Measurements from ENCODE around the gene SLC37A1. TPM values are rescaled to one million over a fixed set of nuclear protein-coding genes. Genes with fewer than 3 reads are reported as not detected.
"Not testable (repeated sequence)": the region's sequence is repeated elsewhere in the genome, so short reads cannot be mapped to it uniquely, and the experiment has no call there.

The SLC37A1 gene
- total and polyA plus RNA-seq, 7 donors = 2.3 to 98.5 (median 7.8) TPM

DNA sequence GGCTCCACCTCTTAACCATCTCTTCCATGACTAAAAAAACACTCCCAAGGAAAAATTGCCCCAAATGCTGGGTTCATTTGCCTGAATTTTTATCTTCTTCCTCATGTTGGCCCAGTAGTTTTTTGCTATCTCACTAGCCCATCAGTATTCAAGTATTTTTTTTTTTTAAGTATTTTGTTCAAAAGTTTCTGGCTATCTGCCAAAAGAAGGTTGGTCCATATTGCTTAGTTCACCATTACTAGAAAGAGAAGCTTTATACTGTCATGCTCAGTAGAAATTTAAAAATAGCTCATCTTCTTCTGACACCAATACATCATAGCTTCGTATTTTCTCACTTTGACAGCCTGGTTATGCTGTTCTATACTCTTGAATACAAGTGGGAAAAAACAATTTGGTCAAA is 98.7 kb downstream of the SLC37A1 start:
- intact Hi-C loops (cut with DNase I) = loop anchor here (10.0 kb wide), 1 partner anchor 48 kb away; no protein-coding TSS in a partner anchor
- 90 to 96% methylated on average over 1 of the region's 1 CpG for WGBS, 2 donors
- TF ChIP-seq EP300 (IDR thresholded peaks at IDR 0.05) (no peak), POLR2AphosphoS5 (IDR thresholded peaks at IDR 0.05) (no peak), POLR2A (IDR thresholded peaks at IDR 0.05) (no peak)
- TF ChIP-seq, protein P1, sequence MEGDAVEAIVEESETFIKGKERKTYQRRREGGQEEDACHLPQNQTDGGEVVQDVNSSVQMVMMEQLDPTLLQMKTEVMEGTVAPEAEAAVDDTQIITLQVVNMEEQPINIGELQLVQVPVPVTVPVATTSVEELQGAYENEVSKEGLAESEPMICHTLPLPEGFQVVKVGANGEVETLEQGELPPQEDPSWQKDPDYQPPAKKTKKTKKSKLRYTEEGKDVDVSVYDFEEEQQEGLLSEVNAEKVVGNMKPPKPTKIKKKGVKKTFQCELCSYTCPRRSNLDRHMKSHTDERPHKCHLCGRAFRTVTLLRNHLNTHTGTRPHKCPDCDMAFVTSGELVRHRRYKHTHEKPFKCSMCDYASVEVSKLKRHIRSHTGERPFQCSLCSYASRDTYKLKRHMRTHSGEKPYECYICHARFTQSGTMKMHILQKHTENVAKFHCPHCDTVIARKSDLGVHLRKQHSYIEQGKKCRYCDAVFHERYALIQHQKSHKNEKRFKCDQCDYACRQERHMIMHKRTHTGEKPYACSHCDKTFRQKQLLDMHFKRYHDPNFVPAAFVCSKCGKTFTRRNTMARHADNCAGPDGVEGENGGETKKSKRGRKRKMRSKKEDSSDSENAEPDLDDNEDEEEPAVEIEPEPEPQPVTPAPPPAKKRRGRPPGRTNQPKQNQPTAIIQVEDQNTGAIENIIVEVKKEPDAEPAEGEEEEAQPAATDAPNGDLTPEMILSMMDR (IDR thresholded peaks at IDR 0.05) = no peak

GRCh38 chr21:42613756-42614155 is 100.1 kb downstream of the SLC37A1 start:
- peaks cover 0 to 26% (median 23%) of the 10 kb centered on the region in 3 donors for H3K27me3 ChIP-seq
- no peak for DNase-seq
- H3K4me3 ChIP-seq = no peak overlapping the region
- no peak overlapping the region for H3K27ac ChIP-seq
- WGBS, 2 donors = 94 to 96% methylated on average over 5 of the region's 5 CpGs
- TF ChIP-seq POLR2AphosphoS5 (IDR thresholded peaks at IDR 0.05) (no peak), POLR2A (IDR thresholded peaks at IDR 0.05) (no peak), EP300 (IDR thresholded peaks at IDR 0.05) (no peak)
- TF ChIP-seq, protein P1 (IDR thresholded peaks at IDR 0.05) = no peak
- peaks cover 0 to 4% (median 0%) of the 10 kb centered on the region in 4 donors for H3K9me3 ChIP-seq
- intact Hi-C loops (cut with DNase I) = loop anchor here (10.0 kb wide), 1 partner anchor 49 kb away; no protein-coding TSS in a partner anchor
- no peaks in the 10 kb centered on the region for H3K36me3 ChIP-seq
- peaks cover 0 to 10% (median 3%) of the 10 kb centered on the region in 4 donors for H3K4me1 ChIP-seq

More for the DNA sequence above, 98.7 kb downstream of the SLC37A1 start:
- Histone ChIP-seq H3K9me3 (peaks cover 0 to 4% (median 0%) of the 10 kb centered on the region in 4 donors), H3K27ac (no peak overlapping the region), H3K36me3 (no peaks in the 10 kb centered on the region), H3K27me3 (peaks cover 0 to 12% (median 9%) of the 10 kb centered on the region in 3 donors), H3K4me3 (no peak overlapping the region), H3K4me1 (peaks cover 0 to 10% (median 3%) of the 10 kb centered on the region in 4 donors)
- DNase-seq = no peak

DNA sequence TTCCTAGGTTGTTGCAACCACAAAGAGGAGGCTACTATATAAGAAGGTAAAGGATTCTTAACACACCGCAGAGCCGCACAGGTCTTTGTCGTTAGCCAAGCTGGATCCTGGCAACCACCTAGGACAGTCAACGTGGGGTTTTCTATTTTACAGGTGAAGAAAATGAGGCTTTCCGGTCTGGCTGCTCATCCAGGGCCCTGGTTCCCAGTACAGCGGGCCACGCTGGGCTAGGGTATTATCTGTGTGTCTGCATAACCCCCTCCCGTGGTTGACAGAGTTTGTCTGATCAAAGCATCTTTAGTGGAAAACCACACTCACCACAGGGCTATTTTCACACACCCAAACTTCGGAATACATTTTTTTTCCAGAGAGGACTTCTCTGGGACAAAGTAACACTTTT is 100.7 kb downstream of the SLC37A1 start:
- H3K4me1 ChIP-seq = peaks cover 0 to 10% (median 3%) of the 10 kb centered on the region in 4 donors
- DNase-seq = no peak
- 62 to 80% methylated on average over 9 of the region's 9 CpGs for WGBS, 2 donors
- H3K27ac ChIP-seq = no peak overlapping the region
- H3K27me3 ChIP-seq = peaks cover 0 to 32% (median 23%) of the 10 kb centered on the region in 3 donors
- TF ChIP-seq POLR2AphosphoS5 (IDR thresholded peaks at IDR 0.05) = no peak
- TF ChIP-seq EP300 (IDR thresholded peaks at IDR 0.05) = no peak
- no peak for TF ChIP-seq POLR2A (IDR thresholded peaks at IDR 0.05)
- TF ChIP-seq, protein P1 (IDR thresholded peaks at IDR 0.05) = no peak
- H3K36me3 ChIP-seq = no peaks in the 10 kb centered on the region
- H3K4me3 ChIP-seq = no peak overlapping the region
- peaks cover 0 to 4% (median 0%) of the 10 kb centered on the region in 4 donors for H3K9me3 ChIP-seq
- intact Hi-C loops (cut with DNase I) = loop anchor here (10.0 kb wide), 1 partner anchor 50 kb away; no protein-coding TSS in a partner anchor

GRCh38 chr21:42614811-42615351 is 101.2 kb downstream of the SLC37A1 start:
- no peak for DNase-seq
- peaks cover 0 to 37% (median 23%) of the 10 kb centered on the region in 3 donors for H3K27me3 ChIP-seq
- 23 to 29% methylated on average over 14 of the region's 14 CpGs for WGBS, 2 donors
- TF ChIP-seq EP300 (IDR thresholded peaks at IDR 0.05) (no peak), POLR2AphosphoS5 (IDR thresholded peaks at IDR 0.05) (no peak), POLR2A (IDR thresholded peaks at IDR 0.05) (no peak)
- TF ChIP-seq, protein P1 (IDR thresholded peaks at IDR 0.05) = no peak
- no peak overlapping the region for H3K4me3 ChIP-seq
- peaks cover 0 to 4% (median 0%) of the 10 kb centered on the region in 4 donors for H3K9me3 ChIP-seq
- intact Hi-C loops (cut with DNase I) = loop anchor here (10.0 kb wide), 1 partner anchor 50 kb away; no protein-coding TSS in a partner anchor
- peaks cover 0 to 10% (median 3%) of the 10 kb centered on the region in 4 donors for H3K4me1 ChIP-seq
- H3K27ac ChIP-seq = no peak overlapping the region
- no peaks in the 10 kb centered on the region for H3K36me3 ChIP-seq

DNA sequence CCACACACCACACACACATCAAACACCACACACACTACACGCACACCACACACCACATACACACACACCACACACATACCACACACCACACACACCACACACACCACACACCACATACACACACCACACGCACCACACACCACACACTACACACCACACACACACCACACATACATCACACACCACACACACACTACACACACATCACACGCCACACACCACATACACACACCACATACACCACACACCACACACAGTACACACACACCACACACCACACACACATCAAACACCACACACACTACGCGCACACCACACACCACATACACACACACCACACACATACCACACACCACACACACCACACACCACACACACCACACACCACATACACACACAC is 101.7 kb downstream of the SLC37A1 start:
- H3K36me3 ChIP-seq, H3K9me3 ChIP-seq, H3K4me3 ChIP-seq, DNase-seq, H3K4me1 ChIP-seq, H3K27ac ChIP-seq: not testable (repeated sequence)
- intact Hi-C loops (cut with DNase I) = loop anchor here (10.0 kb wide), 1 partner anchor 51 kb away; no protein-coding TSS in a partner anchor
- WGBS, 2 donors = 47 to 51% methylated on average over 4 of the region's 5 CpGs
- peaks cover 0 to 42% (median 23%) of the 10 kb centered on the region in 3 donors for H3K27me3 ChIP-seq

Measured in sigmoid colon (tissue), 7 donors.